ENCODE data around the gene VSIR. TPM values are rescaled to one million over a fixed set of nuclear protein-coding genes. Genes with fewer than 3 reads are reported as not detected.

Gene VSIR
- total RNA-seq, 2 donors from 2014 or later, result 60.7 to 119 TPM

DNA sequence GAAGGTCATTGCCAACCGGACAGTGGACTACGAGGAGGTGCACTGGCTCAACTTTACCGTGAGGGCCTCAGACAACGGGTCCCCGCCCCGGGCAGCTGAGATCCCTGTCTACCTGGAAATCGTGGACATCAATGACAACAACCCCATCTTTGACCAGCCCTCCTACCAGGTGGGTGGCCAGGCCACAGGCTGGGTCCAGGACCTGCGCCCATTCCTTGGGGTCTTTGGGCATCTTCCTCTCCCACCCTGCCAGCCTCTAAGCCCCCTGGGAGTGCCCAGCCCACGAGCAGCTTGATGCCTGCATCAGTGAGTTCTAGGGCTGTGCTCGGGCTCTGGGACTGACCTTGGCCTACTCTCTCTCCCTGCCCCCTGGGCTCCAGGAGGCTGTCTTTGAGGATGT is 25.8 kb upstream of the VSIR start:
- H3K36me3 ChIP-seq, result no peaks in the 10 kb centered on the region
- H3K9me3 ChIP-seq, result no peaks in the 10 kb centered on the region
- no peak overlapping the region for H3K4me3 ChIP-seq
- DNase-seq (ENCODE audit: low spot score) (no peak), ATAC-seq (ENCODE audit: insufficient number of reproducible peaks, low FRiP score, low read depth) (no peak)
- H3K27me3 ChIP-seq (replicated peaks; ENCODE audit: insufficient read depth), result no peaks in the 10 kb centered on the region
- TF ChIP-seq, protein P1, sequence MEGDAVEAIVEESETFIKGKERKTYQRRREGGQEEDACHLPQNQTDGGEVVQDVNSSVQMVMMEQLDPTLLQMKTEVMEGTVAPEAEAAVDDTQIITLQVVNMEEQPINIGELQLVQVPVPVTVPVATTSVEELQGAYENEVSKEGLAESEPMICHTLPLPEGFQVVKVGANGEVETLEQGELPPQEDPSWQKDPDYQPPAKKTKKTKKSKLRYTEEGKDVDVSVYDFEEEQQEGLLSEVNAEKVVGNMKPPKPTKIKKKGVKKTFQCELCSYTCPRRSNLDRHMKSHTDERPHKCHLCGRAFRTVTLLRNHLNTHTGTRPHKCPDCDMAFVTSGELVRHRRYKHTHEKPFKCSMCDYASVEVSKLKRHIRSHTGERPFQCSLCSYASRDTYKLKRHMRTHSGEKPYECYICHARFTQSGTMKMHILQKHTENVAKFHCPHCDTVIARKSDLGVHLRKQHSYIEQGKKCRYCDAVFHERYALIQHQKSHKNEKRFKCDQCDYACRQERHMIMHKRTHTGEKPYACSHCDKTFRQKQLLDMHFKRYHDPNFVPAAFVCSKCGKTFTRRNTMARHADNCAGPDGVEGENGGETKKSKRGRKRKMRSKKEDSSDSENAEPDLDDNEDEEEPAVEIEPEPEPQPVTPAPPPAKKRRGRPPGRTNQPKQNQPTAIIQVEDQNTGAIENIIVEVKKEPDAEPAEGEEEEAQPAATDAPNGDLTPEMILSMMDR (IDR thresholded peaks at IDR 0.05), result no peak
- H3K27ac ChIP-seq, result no peak overlapping the region
- H3K4me1 ChIP-seq (ENCODE audit: control insufficient read depth in 1 of 2, low read depth in 2 of 2), result no peaks in the 10 kb centered on the region

DNA sequence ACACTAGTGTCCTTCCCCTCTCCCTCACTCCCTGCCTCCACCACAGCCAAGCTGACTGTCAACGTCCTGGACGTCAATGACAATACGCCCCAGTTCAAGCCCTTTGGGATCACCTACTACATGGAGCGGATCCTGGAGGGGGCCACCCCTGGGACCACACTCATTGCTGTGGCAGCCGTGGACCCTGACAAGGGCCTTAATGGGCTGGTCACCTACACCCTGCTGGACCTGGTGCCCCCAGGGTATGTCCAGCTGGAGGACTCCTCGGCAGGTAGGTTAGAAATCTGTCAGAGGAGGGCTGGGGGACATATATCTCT is 24.9 kb upstream of the VSIR start:
- Histone ChIP-seq H3K4me1 (ENCODE audit: control insufficient read depth in 1 of 2, low read depth in 2 of 2) (no peaks in the 10 kb centered on the region), H3K9me3 (no peaks in the 10 kb centered on the region), H3K4me3 (no peak overlapping the region), H3K27me3 (replicated peaks; ENCODE audit: insufficient read depth) (no peaks in the 10 kb centered on the region), H3K27ac (no peak overlapping the region), H3K36me3 (no peaks in the 10 kb centered on the region)
- TF ChIP-seq, protein P1 (IDR thresholded peaks at IDR 0.05), result no peak
- no peak for DNase-seq (ENCODE audit: low spot score)
- ATAC-seq (ENCODE audit: insufficient number of reproducible peaks, low FRiP score, low read depth), result no peak

DNA sequence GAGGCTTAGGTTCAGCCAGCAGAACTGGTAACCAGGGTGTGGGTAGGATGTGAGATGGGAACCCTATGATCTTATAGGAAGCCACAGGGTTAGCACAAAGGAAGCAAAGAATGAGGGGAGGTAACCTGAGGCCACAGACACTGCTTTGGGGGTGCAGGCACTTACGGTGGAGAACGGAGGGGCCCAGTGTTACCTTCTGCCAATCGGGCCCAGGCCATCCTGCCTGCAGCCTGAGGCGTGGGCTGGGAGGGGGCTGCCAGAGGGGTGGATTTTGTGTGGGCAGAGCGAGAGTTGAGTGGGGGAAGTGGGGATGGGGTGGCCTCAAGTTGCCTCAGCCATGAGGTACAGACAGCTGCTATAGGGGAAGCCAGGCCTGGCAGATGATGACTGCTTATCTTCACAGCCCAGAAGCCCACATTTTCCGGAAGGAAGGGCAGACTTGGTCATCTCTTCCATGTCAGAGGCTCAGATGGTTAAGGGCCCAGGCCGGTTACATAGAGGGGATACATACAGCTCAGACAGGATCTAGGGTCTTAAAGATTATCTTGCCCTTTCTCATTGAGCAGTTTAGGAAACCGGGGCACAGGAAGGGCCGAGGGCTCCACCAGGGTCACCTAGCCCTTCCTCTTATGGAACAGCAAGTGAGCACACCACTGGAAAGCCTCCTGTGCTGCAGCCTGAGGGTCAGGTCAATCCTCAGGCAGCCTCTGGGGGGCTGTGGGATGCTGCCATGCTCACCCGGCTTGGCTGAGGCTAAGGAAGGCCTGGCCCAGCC is 24.4 kb upstream of the VSIR start:
- ATAC-seq (ENCODE audit: insufficient number of reproducible peaks, low FRiP score, low read depth) (no peak), DNase-seq (ENCODE audit: low spot score) (no peak)
- no peaks in the 10 kb centered on the region for H3K27me3 ChIP-seq (replicated peaks; ENCODE audit: insufficient read depth)

DNA sequence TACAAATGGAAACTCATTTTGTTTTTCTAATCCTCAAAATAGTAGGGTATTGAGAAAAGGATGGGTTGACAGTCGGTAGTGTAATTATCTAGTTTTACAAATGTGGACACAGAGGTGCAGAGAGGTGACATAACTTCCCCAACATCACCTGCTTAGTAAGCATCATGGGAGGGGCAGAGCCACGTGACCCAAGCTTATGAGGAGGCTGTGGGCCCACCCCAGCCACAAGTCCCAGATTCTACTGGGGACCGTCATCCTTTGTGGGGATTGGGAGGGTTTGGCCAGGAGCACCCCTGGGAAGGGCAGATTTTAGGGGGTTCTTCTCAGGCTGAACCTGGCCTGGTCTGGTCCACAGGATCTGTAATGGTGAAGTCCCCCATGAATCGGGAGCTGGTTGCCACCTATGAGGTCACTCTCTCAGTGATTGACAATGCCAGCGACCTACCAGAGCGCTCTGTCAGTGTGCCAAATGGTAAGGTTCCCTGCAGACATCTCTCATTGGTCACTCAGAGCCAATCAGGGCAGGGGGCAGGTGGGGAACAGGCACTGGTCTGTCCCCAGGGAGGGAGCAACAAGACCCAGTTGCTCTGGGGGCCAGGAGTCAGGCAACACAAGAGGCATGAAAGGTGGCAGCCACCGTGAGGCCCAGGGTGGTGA is 23.6 kb upstream of the VSIR start:
- Histone ChIP-seq H3K27me3 (replicated peaks; ENCODE audit: insufficient read depth) (no peaks in the 10 kb centered on the region), H3K4me1 (ENCODE audit: control insufficient read depth in 1 of 2, low read depth in 2 of 2) (no peaks in the 10 kb centered on the region), H3K27ac (no peak overlapping the region), H3K9me3 (no peaks in the 10 kb centered on the region), H3K36me3 (no peaks in the 10 kb centered on the region), H3K4me3 (no peak overlapping the region)
- no peak for ATAC-seq (ENCODE audit: insufficient number of reproducible peaks, low FRiP score, low read depth)
- TF ChIP-seq, protein P1 (IDR thresholded peaks at IDR 0.05), result no peak
- DNase-seq (ENCODE audit: low spot score), result no peak

More for the DNA sequence above, 24.4 kb upstream of the VSIR start:
- Histone ChIP-seq H3K4me1 (ENCODE audit: control insufficient read depth in 1 of 2, low read depth in 2 of 2) (no peaks in the 10 kb centered on the region), H3K27ac (no peak overlapping the region), H3K9me3 (no peaks in the 10 kb centered on the region), H3K36me3 (no peaks in the 10 kb centered on the region), H3K4me3 (no peak overlapping the region)
- TF ChIP-seq, protein P1 (IDR thresholded peaks at IDR 0.05), result no peak

DNA sequence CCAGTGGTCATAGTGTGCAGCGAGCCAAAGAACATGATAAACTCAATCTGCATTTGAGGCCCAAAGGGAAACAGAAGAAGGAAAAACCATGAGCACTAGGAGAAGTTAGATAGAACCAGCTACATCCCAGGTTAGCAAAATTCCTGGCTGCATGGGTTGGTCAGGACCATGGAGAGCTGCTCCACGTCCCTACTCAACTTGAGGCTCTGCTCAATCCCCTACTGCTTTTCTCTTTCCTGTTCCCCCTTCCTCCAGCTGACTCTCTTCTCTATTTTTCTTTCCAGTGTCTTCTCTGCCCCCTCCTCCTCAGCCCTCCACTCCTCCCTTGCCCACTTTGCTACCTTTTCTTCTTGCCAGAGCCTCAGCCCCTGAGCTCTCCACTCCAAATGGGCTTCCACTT is 21.9 kb upstream of the VSIR start:
- Histone ChIP-seq H3K27me3 (replicated peaks; ENCODE audit: insufficient read depth) (no peaks in the 10 kb centered on the region), H3K36me3 (no peaks in the 10 kb centered on the region), H3K27ac (no peak overlapping the region), H3K9me3 (no peaks in the 10 kb centered on the region), H3K4me1 (ENCODE audit: control insufficient read depth in 1 of 2, low read depth in 2 of 2) (no peaks in the 10 kb centered on the region), H3K4me3 (no peak overlapping the region)
- TF ChIP-seq, protein P1 (IDR thresholded peaks at IDR 0.05), result no peak
- no peak for DNase-seq (ENCODE audit: low spot score)
- no peak for ATAC-seq (ENCODE audit: insufficient number of reproducible peaks, low FRiP score, low read depth)
